ENCODE results near the gene FTCD.
A peak's percentile ranks its signal among the peaks of the same experiment; 100 is the strongest.

Gene FTCD

GRCh38 chr21:46170436-46171193 lies 15.2 kb upstream of the FTCD start:
- peak in 2 of 4 experiments; percentile 39 to 43 for DNase-seq

GRCh38 chr21:46168659-46169386 lies 13.4 kb upstream of the FTCD start:
- no peak for DNase-seq

- no peak for DNase-seq
Measured at GRCh38 chr21:46168238-46168637, 12.9 kb upstream of the FTCD start.

- no peak for DNase-seq
Measured at GRCh38 chr21:46165098-46165497, 9.7 kb upstream of the FTCD start.

- no peak for DNase-seq
Measured at GRCh38 chr21:46163380-46163779, 8.0 kb upstream of the FTCD start.

- no peak for DNase-seq
Measured at GRCh38 chr21:46161633-46162592, 6.5 kb upstream of the FTCD start.

- DNase-seq, result no peak
Measured at GRCh38 chr21:46160907-46161632, 5.7 kb upstream of the FTCD start.

- no peak for DNase-seq
Measured at GRCh38 chr21:46160657-46160906, 5.2 kb upstream of the FTCD start.

- no peak for DNase-seq
Measured at GRCh38 chr21:46159841-46160656, 4.7 kb upstream of the FTCD start.

GRCh38 chr21:46159390-46159789 lies 4.0 kb upstream of the FTCD start:
- no peak for DNase-seq

- no peak for DNase-seq
Measured at GRCh38 chr21:46158666-46159300, 3.4 kb upstream of the FTCD start.

GRCh38 chr21:46157987-46158451 lies 2.6 kb upstream of the FTCD start:
- no peak for DNase-seq

- no peak for DNase-seq
Measured at GRCh38 chr21:46157396-46157986, 2.1 kb upstream of the FTCD start.

GRCh38 chr21:46156678-46157077 lies 1.3 kb upstream of the FTCD start:
- no peak for DNase-seq

GRCh38 chr21:46156378-46156645 lies 933 bp upstream of the FTCD start:
- DNase-seq, result no peak

GRCh38 chr21:46154955-46155513 lies 345 bp downstream of the FTCD start:
- no peak for DNase-seq

GRCh38 chr21:46154155-46154954 lies 1.0 kb downstream of the FTCD start:
- no peak for DNase-seq

GRCh38 chr21:46153247-46154154 lies 1.9 kb downstream of the FTCD start:
- DNase-seq, result peak in 1 of 4 experiments; percentile 27

- DNase-seq, result no peak
Measured at GRCh38 chr21:46152927-46153246, 2.5 kb downstream of the FTCD start.
